ENCODE results near the gene B3GNT7.

Gene B3GNT7

GRCh38 chr2:231359441-231359840, 36.1 kb upstream of the B3GNT7 start:
- H3K27me3 Mint-ChIP-seq (ENCODE audit: low read depth, poor library complexity) = no peaks in the 10 kb centered on the region
- peaks cover 45% of the 10 kb centered on the region for H3K4me1 Mint-ChIP-seq
- no peak for DNase-seq
- H3K27ac Mint-ChIP-seq = no peak overlapping the region
- H3K4me3 Mint-ChIP-seq = no peak overlapping the region
- H3K36me3 Mint-ChIP-seq (ENCODE audit: low read depth) = peaks cover 15% of the 10 kb centered on the region
- TF ChIP-seq CTCF (IDR thresholded peaks at IDR 0.05) = no peak
- no peaks in the 10 kb centered on the region for H3K9me3 Mint-ChIP-seq

- no peak overlapping the region for H3K27ac Mint-ChIP-seq
- peaks cover 15% of the 10 kb centered on the region for H3K36me3 Mint-ChIP-seq (ENCODE audit: low read depth)
These were observed 35.6 kb upstream of the B3GNT7 start for GRCh38 chr2:231359948-231360347.

GRCh38 chr2:231360401-231360800, 35.1 kb upstream of the B3GNT7 start:
- H3K9me3 Mint-ChIP-seq = no peaks in the 10 kb centered on the region
- TF ChIP-seq CTCF (IDR thresholded peaks at IDR 0.05) = no peak
- H3K4me1 Mint-ChIP-seq = peaks cover 53% of the 10 kb centered on the region
- no peak for DNase-seq
- H3K36me3 Mint-ChIP-seq (ENCODE audit: low read depth) = peaks cover 13% of the 10 kb centered on the region
- H3K4me3 Mint-ChIP-seq = no peak overlapping the region
- H3K27ac Mint-ChIP-seq = no peak overlapping the region
- no peaks in the 10 kb centered on the region for H3K27me3 Mint-ChIP-seq (ENCODE audit: low read depth, poor library complexity)

More at GRCh38 chr2:231359948-231360347, 35.6 kb upstream of the B3GNT7 start:
- no peak for TF ChIP-seq CTCF (IDR thresholded peaks at IDR 0.05)
- peaks cover 50% of the 10 kb centered on the region for H3K4me1 Mint-ChIP-seq
- H3K4me3 Mint-ChIP-seq = no peak overlapping the region
- DNase-seq = no peak
- H3K27me3 Mint-ChIP-seq (ENCODE audit: low read depth, poor library complexity) = no peaks in the 10 kb centered on the region
- no peaks in the 10 kb centered on the region for H3K9me3 Mint-ChIP-seq

- Mint-ChIP-seq H3K9me3 (no peaks in the 10 kb centered on the region), H3K36me3 (ENCODE audit: low read depth) (peaks cover 11% of the 10 kb centered on the region), H3K4me1 (peaks cover 53% of the 10 kb centered on the region), H3K27ac (peak overlapping the region; percentile 29), H3K27me3 (ENCODE audit: low read depth, poor library complexity) (no peaks in the 10 kb centered on the region), H3K4me3 (no peak overlapping the region)
- no peak for TF ChIP-seq CTCF (IDR thresholded peaks at IDR 0.05)
- DNase-seq = no peak
These were observed 34.6 kb upstream of the B3GNT7 start for GRCh38 chr2:231360881-231361371.

- no peak for DNase-seq
- H3K9me3 Mint-ChIP-seq = no peaks in the 10 kb centered on the region
- peak overlapping the region; percentile 65 for H3K27ac Mint-ChIP-seq
- H3K36me3 Mint-ChIP-seq (ENCODE audit: low read depth) = peaks cover 11% of the 10 kb centered on the region
- peaks cover 48% of the 10 kb centered on the region for H3K4me1 Mint-ChIP-seq
- H3K27me3 Mint-ChIP-seq (ENCODE audit: low read depth, poor library complexity) = no peaks in the 10 kb centered on the region
- no peak overlapping the region for H3K4me3 Mint-ChIP-seq
- TF ChIP-seq CTCF (IDR thresholded peaks at IDR 0.05) = no peak
These were observed 33.6 kb upstream of the B3GNT7 start for GRCh38 chr2:231361701-231362554.

All from nephron progenitor cell (in vitro differentiated cells).